Thyroid gland (tissue), 4 donors: ENCODE results near the gene KRT14. TPM values are rescaled to one million over a fixed set of nuclear protein-coding genes. Genes with fewer than 3 reads are reported as not detected.
"Not testable (repeated sequence)": the region's sequence is repeated elsewhere in the genome, so short reads cannot be mapped to it uniquely, and the experiment has no call there.

Experiments used
- DNase-seq, 2 donors: peaks; one replicate each; pipeline ENCODE4 v3.0.0-alpha.2; 2019
- H3K27ac ChIP-seq, 3 donors: fragments of 200-600 bp; sonication (generic); 1 replicate in 2 of 3; 2 replicates in 1 of 3; pipeline ENCODE4 v1.5.1; 2016 to 2019; ENCODE audit warnings: mild to moderate bottlenecking in 1 of 3, moderate library complexity in 1 of 3
- H3K27me3 ChIP-seq: fragments of 200-600 bp; sonication (generic); one replicate; pipeline ENCODE4 v1.5.1; 2019
- H3K36me3 ChIP-seq, 2 donors: fragments of 200-600 bp; sonication (generic); one replicate each; pipeline ENCODE4 v1.5.1; 2016 to 2019
- H3K4me1 ChIP-seq, 2 donors: fragments of 200-600 bp; sonication (generic); one replicate each; pipeline ENCODE4 v1.5.1; 2017 to 2019
- H3K4me3 ChIP-seq, 3 donors: fragments of 200-600 bp; sonication (generic); replicated peaks in 1 of 3; 1 replicate in 2 of 3; 2 replicates in 1 of 3; pipeline ENCODE4 v1.5.1; 2016; ENCODE audit warnings: mild to moderate bottlenecking in 1 of 3
- H3K9me3 ChIP-seq: fragments of 200-600 bp; sonication (generic); one replicate; pipeline ENCODE4 v1.5.1; 2017
- CTCF ChIP-seq, 6 experiments: fragments of 200-600 bp in 3 of 6; fragments of 450-650 bp in 3 of 6; sonication (generic) in 3 of 6; IDR thresholded peaks; one replicate each; pipeline ENCODE4 v1.5.1; 2016 to 2019; ENCODE audit warnings: antibody characterized with exemption in 6 of 6, mild to moderate bottlenecking in 2 of 6, inconsistent platforms in 1 of 6, moderate library complexity in 1 of 6
- POLR2A ChIP-seq, 2 donors: fragments of 450-650 bp; IDR thresholded peaks; one replicate each; pipeline ENCODE4 v1.6.1; 2017; ENCODE audit warnings: antibody characterized with exemption in 2 of 2, mild to moderate bottlenecking in 2 of 2, moderate library complexity in 1 of 2
- WGBS, 2 donors: methylation state at CpG; one replicate each; pipeline ENCODE4 v1.1.5; 2017; 5-methylcytosine and 5-hydroxymethylcytosine counted together
- intact Hi-C: fragments of 100-400 bp; cut with DNase I; formaldehyde crosslinking; loops from one replicate; pipeline ENCODE4 v1.15.1; 2023
- total RNA-seq, 4 donors: library from RNA; depleted of rRNA; stranded (reverse); fragments of >200 nt; gene quantifications; one replicate each; pipeline ENCODE4 v1.2.3, GENCODE V29; 2016

KRT14 gene
- total RNA-seq, 4 donors from 2014 or later, result 0.22 to 12.4 TPM; not detected in 2

- no peaks in the 10 kb centered on the region for H3K36me3 ChIP-seq
- H3K4me3 ChIP-seq, result no peak overlapping the region
- H3K9me3 ChIP-seq, result no peaks in the 10 kb centered on the region
- no peaks in the 10 kb centered on the region for H3K4me1 ChIP-seq
- H3K27me3 ChIP-seq, result no peaks in the 10 kb centered on the region
- DNase-seq, result no peak
- WGBS, 2 donors, result 91 to 93% methylated on average over 21 to 23 of the region's 25 CpGs
- TF ChIP-seq POLR2A (IDR thresholded peaks at IDR 0.05), result no peak
- TF ChIP-seq CTCF (IDR thresholded peaks at IDR 0.05), result no peak
- no peak overlapping the region for H3K27ac ChIP-seq
- intact Hi-C loops, result no loop called here
Measured at GRCh38 chr17:41610965-41611640, 24.4 kb upstream of the KRT14 start.

GRCh38 chr17:41610061-41610517 is 23.4 kb upstream of the KRT14 start:
- intact Hi-C loops, H3K9me3 ChIP-seq, H3K36me3 ChIP-seq, H3K27me3 ChIP-seq, H3K27ac ChIP-seq, DNase-seq, H3K4me3 ChIP-seq, H3K4me1 ChIP-seq: not testable (repeated sequence)
- WGBS, 2 donors, result 11% methylated on average over 9 to 10 of the region's 10 CpGs

- H3K4me1 ChIP-seq, H3K9me3 ChIP-seq, DNase-seq, H3K27me3 ChIP-seq, H3K27ac ChIP-seq, H3K4me3 ChIP-seq, intact Hi-C loops, H3K36me3 ChIP-seq: not testable (repeated sequence)
- WGBS, 2 donors, result 81 to 84% methylated on average over 4 of the region's 4 CpGs
Measured at GRCh38 chr17:41606930-41607329, 20.2 kb upstream of the KRT14 start.

- H3K27me3 ChIP-seq, result no peaks in the 10 kb centered on the region
- no peak overlapping the region for H3K4me3 ChIP-seq
- H3K4me1 ChIP-seq, result no peaks in the 10 kb centered on the region
- H3K27ac ChIP-seq, result no peak overlapping the region
- no peaks in the 10 kb centered on the region for H3K9me3 ChIP-seq
- intact Hi-C loops, result no loop called here
- WGBS, 2 donors, result 57 to 62% methylated on average over 2 of the region's 2 CpGs
- no peak for DNase-seq
- no peaks in the 10 kb centered on the region for H3K36me3 ChIP-seq
- no peak for TF ChIP-seq POLR2A (IDR thresholded peaks at IDR 0.05)
Measured at GRCh38 chr17:41602524-41602923, 15.8 kb upstream of the KRT14 start.

- H3K9me3 ChIP-seq, result no peaks in the 10 kb centered on the region
- TF ChIP-seq POLR2A (IDR thresholded peaks at IDR 0.05) (no peak), CTCF (IDR thresholded peaks at IDR 0.05) (no peak)
- WGBS, 2 donors, result 69 to 74% methylated on average over 4 of the region's 4 CpGs
- no peaks in the 10 kb centered on the region for H3K4me1 ChIP-seq
- DNase-seq, result no peak
- no peak overlapping the region for H3K27ac ChIP-seq
- H3K27me3 ChIP-seq, result no peaks in the 10 kb centered on the region
- no peak overlapping the region for H3K4me3 ChIP-seq
- intact Hi-C loops, result no loop called here
- no peaks in the 10 kb centered on the region for H3K36me3 ChIP-seq
Measured at GRCh38 chr17:41600318-41600717, 13.6 kb upstream of the KRT14 start.

GRCh38 chr17:41599680-41600079 is 13.0 kb upstream of the KRT14 start:
- intact Hi-C loops, result no loop called here
- no peak overlapping the region for H3K27ac ChIP-seq
- DNase-seq, result no peak
- no peaks in the 10 kb centered on the region for H3K4me1 ChIP-seq
- H3K9me3 ChIP-seq, result no peaks in the 10 kb centered on the region
- WGBS, 2 donors, result 63 to 70% methylated on average over 1 of the region's 1 CpG
- H3K36me3 ChIP-seq, result no peaks in the 10 kb centered on the region
- no peak overlapping the region for H3K4me3 ChIP-seq
- no peak for TF ChIP-seq POLR2A (IDR thresholded peaks at IDR 0.05)
- no peak for TF ChIP-seq CTCF (IDR thresholded peaks at IDR 0.05)
- H3K27me3 ChIP-seq, result no peaks in the 10 kb centered on the region
